Umbilical cord (tissue), 2 donors: ENCODE data around the gene BUD13. TPM values are rescaled to one million over a fixed set of nuclear protein-coding genes. Genes with fewer than 3 reads are reported as not detected.
A peak's percentile ranks its signal among the peaks of the same experiment; 100 is the strongest.

ENCODE experiments used
- DNase-seq: peaks from one replicate; pipeline ENCODE4 v3.0.0-alpha.2; 2015; ENCODE audit warnings: low spot score
- total RNA-seq: library from RNA; depleted of rRNA; stranded (reverse); fragments of >200 nt; gene quantifications from one replicate; pipeline ENCODE4 v1.2.3, GENCODE V29; 2014; ENCODE audit warnings: low replicate concordance; ENCODE audit not compliant: insufficient read depth

Gene BUD13
- total RNA-seq, 1 donor from 2014 or later: 16.1 TPM

GRCh38 chr11:116718955-116719501 is 53.8 kb downstream of the BUD13 start:
- no peak for DNase-seq

- DNase-seq: no peak
These were observed 56.2 kb downstream of the BUD13 start for GRCh38 chr11:116716621-116717020.

- no peak for DNase-seq
These were observed 57.4 kb downstream of the BUD13 start for GRCh38 chr11:116715383-116715782.

- no peak for DNase-seq
These were observed 57.9 kb downstream of the BUD13 start for GRCh38 chr11:116714902-116715301.

GRCh38 chr11:116712428-116712827 is 60.4 kb downstream of the BUD13 start:
- no peak for DNase-seq

GRCh38 chr11:116710762-116711161 is 62.0 kb downstream of the BUD13 start:
- DNase-seq: no peak

GRCh38 chr11:116710001-116710674 is 62.6 kb downstream of the BUD13 start:
- DNase-seq: no peak

GRCh38 chr11:116707746-116708145 is 65.0 kb downstream of the BUD13 start:
- no peak for DNase-seq

- no peak for DNase-seq
These were observed 65.6 kb downstream of the BUD13 start for GRCh38 chr11:116707161-116707629.

GRCh38 chr11:116703421-116703820 is 69.4 kb downstream of the BUD13 start:
- DNase-seq: peak; percentile 27

- no peak for DNase-seq
These were observed 69.9 kb downstream of the BUD13 start for GRCh38 chr11:116702772-116703385.

GRCh38 chr11:116701876-116702275 is 70.9 kb downstream of the BUD13 start:
- no peak for DNase-seq

GRCh38 chr11:116701297-116701801 is 71.4 kb downstream of the BUD13 start:
- DNase-seq: no peak

GRCh38 chr11:116700586-116701220 is 72.1 kb downstream of the BUD13 start:
- no peak for DNase-seq

Other genes with a start within 250 kb of the BUD13 start
- 25.5 TPM for gene ZPR1, start 15.0 kb upstream of the BUD13 start, total RNA-seq
- gene APOA5, start 18.9 kb upstream of the BUD13 start, total RNA-seq: not detected
- 3.4 TPM for gene APOA4, start 50.3 kb upstream of the BUD13 start, total RNA-seq
- not detected for gene APOC3, start 56.9 kb upstream of the BUD13 start, total RNA-seq
- not detected for gene APOA1, start 64.6 kb upstream of the BUD13 start, total RNA-seq